Esophagus squamous epithelium (tissue), 5 donors: ENCODE measurements around the gene EEF1AKMT3. TPM values are rescaled to one million over a fixed set of nuclear protein-coding genes. Genes with fewer than 3 reads are reported as not detected.
"Not testable (repeated sequence)": the region's sequence is repeated elsewhere in the genome, so short reads cannot be mapped to it uniquely, and the experiment has no call there.

Source experiments
- DNase-seq: peaks from one replicate; lab custom pipeline; 2025; lab: John Stamatoyannopoulos, UW
- H3K27ac ChIP-seq, 4 donors: fragments of 200-600 bp; sonication (generic); one replicate each; pipeline ENCODE4 v1.5.1; 2016 to 2019; ENCODE audit warnings: mild to moderate bottlenecking in 1 of 4
- H3K27me3 ChIP-seq, 4 donors: fragments of 200-600 bp; sonication (generic); 1 replicate in 3 of 4; 2 replicates in 1 of 4; pipeline versions ENCODE4 v1.5.1 to v1.6.0; 2017 to 2021; ENCODE audit warnings: antibody characterized with exemption in 1 of 4
- H3K36me3 ChIP-seq, 3 donors: fragments of 200-600 bp; sonication (generic); one replicate each; pipeline ENCODE4 v1.5.1; 2016 to 2019
- H3K4me1 ChIP-seq, 3 donors: fragments of 200-600 bp; sonication (generic); one replicate each; pipeline ENCODE4 v1.5.1; 2017 to 2019
- H3K4me3 ChIP-seq, 4 donors: fragments of 200-600 bp; sonication (generic); 1 replicate in 3 of 4; 2 replicates in 1 of 4; pipeline ENCODE4 v1.5.1; 2016 to 2019; ENCODE audit warnings: mild to moderate bottlenecking in 2 of 4, moderate library complexity in 1 of 4
- H3K9me3 ChIP-seq, 3 donors: fragments of 200-600 bp; sonication (generic); one replicate each; pipeline ENCODE4 v1.5.1; 2016 to 2019
- CTCF ChIP-seq, 6 experiments: fragments of 450-650 bp in 4 of 6; fragments of 200-600 bp in 2 of 6; sonication (generic) in 2 of 6; IDR thresholded peaks; one replicate each; pipeline ENCODE4 v1.5.1; 2016 to 2019; ENCODE audit warnings: antibody characterized with exemption in 6 of 6, mild to moderate bottlenecking in 4 of 6, moderate library complexity in 4 of 6
- POLR2A ChIP-seq, 4 donors: fragments of 450-650 bp; IDR thresholded peaks; one replicate each; pipeline ENCODE4 v1.6.1; 2017; ENCODE audit warnings: antibody characterized with exemption in 4 of 4, mild to moderate bottlenecking in 4 of 4, moderate library complexity in 3 of 4
- WGBS, 2 donors: methylation state at CpG; one replicate each; pipeline ENCODE4 v1.1.5; 2018; 5-methylcytosine and 5-hydroxymethylcytosine counted together
- intact Hi-C: fragments of 100-400 bp; cut with DNase I; formaldehyde crosslinking; loops from one replicate; pipeline ENCODE4 v1.15.0; 2022
- total RNA-seq, 4 donors: library from RNA; depleted of rRNA; stranded (reverse); fragments of >200 nt; gene quantifications; one replicate each; pipeline ENCODE4 v1.1.0, GENCODE V29; 2016
- donor health status: DM: yes; HTN: yes; CAD: no.

The EEF1AKMT3 gene
- total RNA-seq, 4 donors from 2014 or later = 2.6 to 7.6 (median 3.7) TPM

- peaks cover 0 to 64% (median 7%) of the 10 kb centered on the region in 3 donors for H3K4me1 ChIP-seq
- intact Hi-C loops = no loop called here
- no peak overlapping the region for H3K4me3 ChIP-seq
- H3K36me3 ChIP-seq = peaks cover 0 to 51% (median under 1%) of the 10 kb centered on the region in 3 donors
- no peaks in the 10 kb centered on the region for H3K27me3 ChIP-seq
- TF ChIP-seq POLR2A (IDR thresholded peaks at IDR 0.05) (no peak), CTCF (IDR thresholded peaks at IDR 0.05) (no peak)
- peak overlapping the region in 2 of 4 donors; percentile 27 to 49 for H3K27ac ChIP-seq
- WGBS, 2 donors = 38 to 43% methylated on average over 4 to 5 of the region's 5 CpGs
- no peaks in the 10 kb centered on the region for H3K9me3 ChIP-seq
- DNase-seq = no peak
Measured at GRCh38 chr12:57816855-57817151, 44.4 kb downstream of the EEF1AKMT3 start.

GRCh38 chr12:57817261-57817989 is 45.0 kb downstream of the EEF1AKMT3 start:
- no peak overlapping the region for H3K4me3 ChIP-seq
- peaks cover 5 to 51% (median 7%) of the 10 kb centered on the region in 3 donors for H3K36me3 ChIP-seq
- H3K4me1 ChIP-seq = peaks cover 0 to 69% (median 7%) of the 10 kb centered on the region in 3 donors

GRCh38 chr12:57817990-57818331 is 45.5 kb downstream of the EEF1AKMT3 start:
- H3K9me3 ChIP-seq, H3K27me3 ChIP-seq, H3K4me3 ChIP-seq, intact Hi-C loops, DNase-seq: not testable (repeated sequence)
- H3K4me1 ChIP-seq = peaks cover 0 to 74% (median 11%) of the 10 kb centered on the region in 3 donors
- H3K27ac ChIP-seq = peak overlapping the region in 2 of 4 donors; percentile 27 to 49
- H3K36me3 ChIP-seq = peaks cover 11 to 51% (median 12%) of the 10 kb centered on the region in 3 donors
- 93 to 100% methylated on average over 2 to 3 of the region's 3 CpGs for WGBS, 2 donors

More at GRCh38 chr12:57817261-57817989, 45.0 kb downstream of the EEF1AKMT3 start:
- no peak for DNase-seq
- TF ChIP-seq POLR2A (IDR thresholded peaks at IDR 0.05) = no peak
- TF ChIP-seq CTCF (IDR thresholded peaks at IDR 0.05) = no peak
- Histone ChIP-seq H3K9me3 (no peaks in the 10 kb centered on the region), H3K27ac (peak overlapping the region in 2 of 4 donors; percentile 27 to 49), H3K27me3 (no peaks in the 10 kb centered on the region)
- intact Hi-C loops = no loop called here
- WGBS, 2 donors = 65 to 83% methylated on average over 6 to 7 of the region's 8 CpGs

GRCh38 chr12:57820119-57820518 is 47.7 kb downstream of the EEF1AKMT3 start:
- peaks cover 32 to 70% (median 34%) of the 10 kb centered on the region in 3 donors for H3K36me3 ChIP-seq
- peaks cover 0 to 82% (median 13%) of the 10 kb centered on the region in 3 donors for H3K4me1 ChIP-seq
- H3K9me3 ChIP-seq, H3K27ac ChIP-seq, H3K4me3 ChIP-seq, DNase-seq, H3K27me3 ChIP-seq, intact Hi-C loops: not testable (repeated sequence)
- 56 to 65% methylated on average over 8 of the region's 8 CpGs for WGBS, 2 donors

GRCh38 chr12:57821015-57821414 is 48.6 kb downstream of the EEF1AKMT3 start:
- intact Hi-C loops, H3K27me3 ChIP-seq, H3K9me3 ChIP-seq, H3K4me3 ChIP-seq, DNase-seq: not testable (repeated sequence)
- Histone ChIP-seq H3K36me3 (peaks cover 41 to 79% (median 41%) of the 10 kb centered on the region in 3 donors), H3K27ac (peak overlapping the region in 2 of 4 donors; percentile 9 to 17), H3K4me1 (peaks cover 0 to 74% (median 13%) of the 10 kb centered on the region in 3 donors)
- WGBS, 2 donors = 82% methylated on average over 3 of the region's 5 CpGs; no CpG with 5 or more reads in 1 of the 2 donors

- TF ChIP-seq POLR2A (IDR thresholded peaks at IDR 0.05) = no peak
- TF ChIP-seq CTCF (IDR thresholded peaks at IDR 0.05) = no peak
- H3K9me3 ChIP-seq = no peaks in the 10 kb centered on the region
- WGBS, 2 donors = 70 to 82% methylated on average over 7 to 9 of the region's 10 CpGs
- H3K4me3 ChIP-seq = no peak overlapping the region
- peak overlapping the region in 2 of 4 donors; percentile 9 to 17 for H3K27ac ChIP-seq
- peaks cover 46 to 85% (median 47%) of the 10 kb centered on the region in 3 donors for H3K36me3 ChIP-seq
- DNase-seq = no peak
- peaks cover 0 to 67% (median 13%) of the 10 kb centered on the region in 3 donors for H3K4me1 ChIP-seq
- intact Hi-C loops = no loop called here
- H3K27me3 ChIP-seq = no peaks in the 10 kb centered on the region
Measured at GRCh38 chr12:57821474-57822214, 49.2 kb downstream of the EEF1AKMT3 start.
